ENCODE results near the gene ECHS1. TPM values are rescaled to one million over a fixed set of nuclear protein-coding genes. Genes with fewer than 3 reads are reported as not detected.

The ECHS1 gene
- total and polyA plus RNA-seq, 9 of the 15 experiments (the other 6 are each of a cell fraction or from before 2014, with no cell fraction given): 16.6 to 100 (median 68.1) TPM

DNA sequence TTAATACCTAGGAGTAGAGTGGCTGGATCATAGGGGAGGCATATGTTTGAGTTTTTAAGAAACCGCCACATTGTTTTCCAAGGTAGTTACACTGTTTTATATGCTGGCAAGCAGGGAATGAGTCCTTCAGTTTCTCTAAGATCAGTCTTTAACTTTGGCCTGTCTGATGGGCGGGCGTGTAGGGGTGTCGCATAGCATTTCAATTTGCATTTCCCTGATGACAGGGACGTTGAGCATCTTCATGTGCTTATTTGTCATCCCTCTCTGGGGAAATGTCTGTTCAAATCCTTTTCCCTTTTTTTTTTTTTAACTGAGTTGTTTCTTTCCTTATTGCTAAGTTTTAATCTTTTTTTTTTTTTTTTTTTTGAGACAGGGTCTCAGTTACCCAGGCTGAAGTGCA is 30.6 kb upstream of the ECHS1 start:
- TF ChIP-seq PRDM10 (IDR thresholded peaks at IDR 0.05; ENCODE audit: partially characterized antibody): peak; percentile 16
- TF ChIP-seq RHOXF2B (CRISPR knock-in tag; conservative IDR thresholded peaks at IDR 0.05): no peak
- peaks cover 0 to 7% of the 10 kb centered on the region in 2 experiments; a peak in 2 of 5 replicates for H3K4me1 ChIP-seq (replicated peaks in 1 of 2; ENCODE audit: control insufficient read depth in 2 of 2, insufficient read depth in 2 of 2, low read length in 2 of 2)
- DNase-seq (ENCODE audit: extremely low read depth in 1 of 4, low spot score in 3 of 4): no peak
- intact Hi-C loops (cut with micrococcal nuclease): no loop called here
- ATAC-seq: no peak
- no peak for FAIRE-seq
- H3K9me1 ChIP-seq (ENCODE audit: control insufficient read depth, insufficient read depth, low read length): no peaks in the 10 kb centered on the region
- H3K27ac ChIP-seq (ENCODE audit: extremely low read depth, low read depth, low read length): no peak overlapping the region
- H4K20me1 ChIP-seq (replicated peaks; ENCODE audit: control insufficient read depth, insufficient read depth, low read length): no peaks in the 10 kb centered on the region
- peaks cover 12% of the 10 kb centered on the region; the same call in 2 of the 3 replicates for H3K79me2 ChIP-seq (ENCODE audit: control insufficient read depth, insufficient read depth, low read length)
- no peak overlapping the region for H2AFZ ChIP-seq (ENCODE audit: low read depth, low read length)
- H3K36me3 ChIP-seq (ENCODE audit: control insufficient read depth, insufficient read depth, low read length): peaks cover 56% of the 10 kb centered on the region; the same call in 2 of the 3 replicates
- in situ Hi-C loops (cut with MboI): no loop called here
- BruUV-seq (replicated peaks): no TSS peak
- H3K4me2 ChIP-seq (ENCODE audit: insufficient read depth, low read length): no peak overlapping the region
- H3K9ac ChIP-seq (ENCODE audit: insufficient read depth in 1 of 2, low read depth in 2 of 2, low read length in 2 of 2): no peak overlapping the region
- WGBS (ENCODE audit: insufficient coverage, low coverage, missing lambda C conversion rate): 86% methylated on average over 5 of the region's 5 CpGs
- H3K9me3 ChIP-seq (replicated peaks; ENCODE audit: control insufficient read depth, insufficient read depth, low read depth, low read length): no peaks in the 10 kb centered on the region
- no peak overlapping the region for H3K4me3 ChIP-seq
- H3K27me3 ChIP-seq (ENCODE audit: control insufficient read depth in 2 of 2, insufficient read depth in 2 of 2, low read length in 2 of 2): no peaks in the 10 kb centered on the region
- POLR2A ChIA-PET: no interaction called here
- CTCF ChIA-PET (ENCODE audit: low intra/inter-chr PET ratio): interaction anchor here (0.6 kb wide), 1 partner anchor 116 kb away, joined by 3 read pairs; no protein-coding TSS in a partner anchor
